Measurements from ENCODE around the gene UBA3.

GRCh38 chr3:69005791-69006482 lies 74.2 kb downstream of the UBA3 start:
- TF ChIP-seq CTCF (IDR thresholded peaks at IDR 0.05), result no peak
- no peak for TF ChIP-seq ZFX (IDR thresholded peaks at IDR 0.05; ENCODE audit: borderline replicate concordance)
